SK-N-MC (cell line): Measurements from ENCODE around the gene GLMN.

Source experiments
- EZH2 ChIP-seq: fragments of 200-600 bp; sonication (generic); IDR thresholded peaks from one replicate; pipeline ENCODE4 v1.6.1; 2017; ENCODE audit warnings: antibody characterized with exemption
- FOXP2 ChIP-seq: optimal IDR thresholded peaks from 2 replicates; pipeline ENCODE3; 2011; ENCODE audit warnings: mild to moderate bottlenecking, moderate library complexity; ENCODE audit not compliant: insufficient read depth; ENCODE audit errors: extremely low read length, control extremely low read depth
- POLR2AphosphoS5 ChIP-seq: IDR thresholded peaks from 2 replicates; pipeline ENCODE4 v1.6.1; 2012; ENCODE audit warnings: mild to moderate bottlenecking, low read depth, low read length, borderline replicate concordance

DNA sequence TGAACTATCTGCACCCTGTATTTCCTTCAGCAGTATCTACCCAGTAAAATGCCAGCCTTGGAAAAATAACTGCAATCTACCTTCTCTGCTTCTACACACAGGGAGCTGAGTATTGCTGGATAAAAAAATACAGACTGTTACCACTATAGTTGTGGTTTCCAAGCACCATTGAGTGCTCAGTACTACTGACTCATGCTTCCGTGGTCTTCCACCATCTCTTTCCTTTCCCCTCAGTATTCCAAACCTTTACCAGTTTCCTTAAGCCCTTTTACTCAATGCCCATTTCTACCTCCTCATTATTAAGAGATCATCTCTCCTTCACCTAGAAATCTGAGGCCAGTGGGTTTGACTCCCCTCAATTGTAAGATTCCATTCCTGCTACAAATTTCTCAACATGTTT lies 23.8 kb downstream of the GLMN start:
- TF ChIP-seq EZH2 = no peak
- no peak for TF ChIP-seq POLR2AphosphoS5
- no peak for TF ChIP-seq FOXP2
